SK-N-SH (cell line): Measurements from ENCODE around the gene PRKG1.
"Not testable (repeated sequence)": the region's sequence is repeated elsewhere in the genome, so short reads cannot be mapped to it uniquely, and the experiment has no call there.

Source experiments
- EZH2phosphoT487 ChIP-seq: fragments of 200-600 bp; sonication (generic); IDR thresholded peaks from 2 replicates; pipeline ENCODE4 v1.6.1; 2017; ENCODE audit warnings: low read depth, mixed run types, mild to moderate bottlenecking, antibody characterized with exemption, moderate library complexity, borderline replicate concordance
- FOXJ3 ChIP-seq: sonication (generic); formaldehyde crosslinking; IDR thresholded peaks from 2 replicates; pipeline ENCODE4 v1.5.1; 2020; ENCODE audit warnings: mild to moderate bottlenecking, missing genetic modification reagents
- GABPA ChIP-seq: IDR thresholded peaks from 2 replicates; pipeline ENCODE4 v1.4.0; 2012; ENCODE audit warnings: low read depth, mild to moderate bottlenecking
- TF ChIP-seq, protein P1 (sequence below): fragments of 200-600 bp; sonication (generic); IDR thresholded peaks from 2 replicates; pipeline ENCODE4 v1.6.1; 2017; ENCODE audit warnings: antibody characterized with exemption, mild to moderate bottlenecking, moderate library complexity

DNA sequence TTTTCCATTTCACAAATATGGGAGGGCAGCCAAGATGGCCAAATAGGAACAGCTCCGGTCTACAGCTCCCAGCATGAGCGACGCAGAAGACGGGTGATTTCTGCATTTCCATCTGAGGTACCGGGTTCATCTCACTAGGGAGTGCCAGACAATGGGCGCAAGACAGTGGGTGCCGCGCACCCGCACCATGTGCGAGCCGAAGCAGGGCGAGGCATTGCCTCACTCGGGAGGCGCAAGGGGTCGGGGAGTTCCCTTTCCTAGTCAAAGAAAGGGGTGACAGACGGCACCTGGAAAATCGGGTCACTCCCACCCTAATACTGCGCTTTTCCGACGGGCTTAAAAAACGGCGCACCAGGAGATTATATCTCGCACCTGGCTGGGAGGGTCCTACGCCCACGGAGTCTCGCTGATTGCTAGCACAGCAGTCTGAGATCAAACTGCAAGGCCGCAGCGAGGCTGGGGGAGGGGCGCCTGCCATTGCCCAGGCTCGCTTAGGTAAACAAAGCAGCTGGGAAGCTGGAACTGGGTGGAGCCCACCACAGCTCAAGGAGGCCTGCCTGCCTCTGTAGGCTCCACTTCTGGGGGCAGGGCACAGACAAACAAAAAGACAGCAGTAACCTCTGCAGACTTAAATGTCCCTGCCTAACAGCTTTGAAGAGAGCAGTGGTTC lies 89.2 kb downstream of the PRKG1 start:
- TF ChIP-seq, protein P1, sequence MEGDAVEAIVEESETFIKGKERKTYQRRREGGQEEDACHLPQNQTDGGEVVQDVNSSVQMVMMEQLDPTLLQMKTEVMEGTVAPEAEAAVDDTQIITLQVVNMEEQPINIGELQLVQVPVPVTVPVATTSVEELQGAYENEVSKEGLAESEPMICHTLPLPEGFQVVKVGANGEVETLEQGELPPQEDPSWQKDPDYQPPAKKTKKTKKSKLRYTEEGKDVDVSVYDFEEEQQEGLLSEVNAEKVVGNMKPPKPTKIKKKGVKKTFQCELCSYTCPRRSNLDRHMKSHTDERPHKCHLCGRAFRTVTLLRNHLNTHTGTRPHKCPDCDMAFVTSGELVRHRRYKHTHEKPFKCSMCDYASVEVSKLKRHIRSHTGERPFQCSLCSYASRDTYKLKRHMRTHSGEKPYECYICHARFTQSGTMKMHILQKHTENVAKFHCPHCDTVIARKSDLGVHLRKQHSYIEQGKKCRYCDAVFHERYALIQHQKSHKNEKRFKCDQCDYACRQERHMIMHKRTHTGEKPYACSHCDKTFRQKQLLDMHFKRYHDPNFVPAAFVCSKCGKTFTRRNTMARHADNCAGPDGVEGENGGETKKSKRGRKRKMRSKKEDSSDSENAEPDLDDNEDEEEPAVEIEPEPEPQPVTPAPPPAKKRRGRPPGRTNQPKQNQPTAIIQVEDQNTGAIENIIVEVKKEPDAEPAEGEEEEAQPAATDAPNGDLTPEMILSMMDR: not testable (repeated sequence)
- TF ChIP-seq GABPA; EZH2phosphoT487; FOXJ3 (CRISPR knock-in tag): not testable (repeated sequence)
